Measurements from ENCODE around the gene UBE2G1.

The UBE2G1 gene

GRCh38 chr17:4247361-4247970, 119.0 kb downstream of the UBE2G1 start:
- no peak for TF ChIP-seq CREB1 (IDR thresholded peaks at IDR 0.05; ENCODE audit: low read depth)
- no peak for TF ChIP-seq TEAD4 (IDR thresholded peaks at IDR 0.05)

- no peak for TF ChIP-seq EGR1 (IDR thresholded peaks at IDR 0.05)
- TF ChIP-seq RAD21 (IDR thresholded peaks at IDR 0.05; ENCODE audit: low read depth): no peak
- no peak for TF ChIP-seq TCF12 (IDR thresholded peaks at IDR 0.05; ENCODE audit: low read depth)
- no peak for TF ChIP-seq MAX (IDR thresholded peaks at IDR 0.05)
- TF ChIP-seq EP300 (IDR thresholded peaks at IDR 0.05; ENCODE audit: borderline replicate concordance): no peak
These were observed 119.8 kb downstream of the UBE2G1 start for GRCh38 chr17:4246674-4247073.

- TF ChIP-seq MAX (IDR thresholded peaks at IDR 0.05) (no peak), CEBPB (IDR thresholded peaks at IDR 0.05) (no peak), EP300 (IDR thresholded peaks at IDR 0.05; ENCODE audit: borderline replicate concordance) (no peak), TEAD4 (IDR thresholded peaks at IDR 0.05) (no peak), TAF1 (IDR thresholded peaks at IDR 0.05; ENCODE audit: low read depth) (no peak), USF1 (IDR thresholded peaks at IDR 0.05) (no peak), CREB1 (IDR thresholded peaks at IDR 0.05; ENCODE audit: low read depth) (no peak), NFIC (IDR thresholded peaks at IDR 0.05) (no peak), FOXM1 (IDR thresholded peaks at IDR 0.05; ENCODE audit: borderline replicate concordance, low read depth) (no peak), ZBTB7A (IDR thresholded peaks at IDR 0.05; ENCODE audit: low read depth) (no peak)
These were observed 124.9 kb downstream of the UBE2G1 start for GRCh38 chr17:4241535-4241934.

- no peak for TF ChIP-seq MAX (IDR thresholded peaks at IDR 0.05)
- TF ChIP-seq REST (IDR thresholded peaks at IDR 0.05; ENCODE audit: low read depth): no peak
- TF ChIP-seq NFIC (IDR thresholded peaks at IDR 0.05): no peak
- TF ChIP-seq YY1 (IDR thresholded peaks at IDR 0.05; ENCODE audit: low read depth): no peak
- TF ChIP-seq EP300 (IDR thresholded peaks at IDR 0.05; ENCODE audit: borderline replicate concordance): no peak
- TF ChIP-seq TAF1 (IDR thresholded peaks at IDR 0.05; ENCODE audit: low read depth): no peak
- no peak for TF ChIP-seq TEAD4 (IDR thresholded peaks at IDR 0.05)
- TF ChIP-seq RAD21 (IDR thresholded peaks at IDR 0.05; ENCODE audit: low read depth): no peak
- no peak for TF ChIP-seq CEBPB (IDR thresholded peaks at IDR 0.05)
- TF ChIP-seq CREB1 (IDR thresholded peaks at IDR 0.05; ENCODE audit: low read depth): no peak
- TF ChIP-seq FOXM1 (IDR thresholded peaks at IDR 0.05; ENCODE audit: borderline replicate concordance, low read depth): no peak
- TF ChIP-seq EGR1 (IDR thresholded peaks at IDR 0.05): no peak
- TF ChIP-seq ZBTB7A (IDR thresholded peaks at IDR 0.05; ENCODE audit: low read depth): no peak
- no peak for TF ChIP-seq TCF12 (IDR thresholded peaks at IDR 0.05; ENCODE audit: low read depth)
- no peak for TF ChIP-seq USF1 (IDR thresholded peaks at IDR 0.05)
These were observed 130.0 kb downstream of the UBE2G1 start for GRCh38 chr17:4236456-4236855.

- no peak for TF ChIP-seq TCF12 (IDR thresholded peaks at IDR 0.05; ENCODE audit: low read depth)
- no peak for TF ChIP-seq EP300 (IDR thresholded peaks at IDR 0.05; ENCODE audit: borderline replicate concordance)
- no peak for TF ChIP-seq CEBPB (IDR thresholded peaks at IDR 0.05)
- TF ChIP-seq YY1 (IDR thresholded peaks at IDR 0.05; ENCODE audit: low read depth): no peak
- TF ChIP-seq TEAD4 (IDR thresholded peaks at IDR 0.05): no peak
- no peak for TF ChIP-seq FOXM1 (IDR thresholded peaks at IDR 0.05; ENCODE audit: borderline replicate concordance, low read depth)
- no peak for TF ChIP-seq NFIC (IDR thresholded peaks at IDR 0.05)
- no peak for TF ChIP-seq RAD21 (IDR thresholded peaks at IDR 0.05; ENCODE audit: low read depth)
These were observed 130.8 kb downstream of the UBE2G1 start for GRCh38 chr17:4235372-4236279.

GRCh38 chr17:4234401-4234800, 132.1 kb downstream of the UBE2G1 start:
- TF ChIP-seq TCF12 (IDR thresholded peaks at IDR 0.05; ENCODE audit: low read depth) (no peak), CEBPB (IDR thresholded peaks at IDR 0.05) (no peak), MAX (IDR thresholded peaks at IDR 0.05) (no peak), NFIC (IDR thresholded peaks at IDR 0.05) (no peak), REST (IDR thresholded peaks at IDR 0.05; ENCODE audit: low read depth) (no peak), EGR1 (IDR thresholded peaks at IDR 0.05) (no peak), YY1 (IDR thresholded peaks at IDR 0.05; ENCODE audit: low read depth) (no peak), ZBTB7A (IDR thresholded peaks at IDR 0.05; ENCODE audit: low read depth) (no peak), TAF1 (IDR thresholded peaks at IDR 0.05; ENCODE audit: low read depth) (no peak), USF1 (IDR thresholded peaks at IDR 0.05) (no peak), CREB1 (IDR thresholded peaks at IDR 0.05; ENCODE audit: low read depth) (no peak), FOXM1 (IDR thresholded peaks at IDR 0.05; ENCODE audit: borderline replicate concordance, low read depth) (no peak), RAD21 (IDR thresholded peaks at IDR 0.05; ENCODE audit: low read depth) (no peak), TEAD4 (IDR thresholded peaks at IDR 0.05) (no peak), EP300 (IDR thresholded peaks at IDR 0.05; ENCODE audit: borderline replicate concordance) (no peak)
